Hepatocyte (in vitro differentiated cells): Measurements from ENCODE around the gene RAB11FIP4.

Experiments
- CTCF ChIP-seq: fragments of 200-600 bp; sonication (generic); IDR thresholded peaks from 2 replicates; pipeline ENCODE4 v1.5.1; 2016; ENCODE audit warnings: antibody characterized with exemption, mild to moderate bottlenecking; ENCODE audit not compliant: poor library complexity
- EZH2 ChIP-seq: fragments of 200-600 bp; sonication (generic); IDR thresholded peaks from 2 replicates; pipeline ENCODE4 v1.6.1; 2016; ENCODE audit warnings: antibody characterized with exemption, mild to moderate bottlenecking, borderline replicate concordance
- EZH2phosphoT487 ChIP-seq: fragments of 200-600 bp; sonication (generic); IDR thresholded peaks from one replicate; pipeline ENCODE4 v1.6.1; 2018; ENCODE audit warnings: antibody characterized with exemption, mild to moderate bottlenecking, low read depth, moderate library complexity; ENCODE audit not compliant: unreplicated experiment, severe bottlenecking

GRCh38 chr17:31523862-31524730, 132.6 kb downstream of the RAB11FIP4 start:
- no peak for TF ChIP-seq EZH2
- no peak for TF ChIP-seq CTCF
- TF ChIP-seq EZH2phosphoT487 = no peak
